Measurements from ENCODE around the gene TLX2. TPM values are rescaled to one million over a fixed set of nuclear protein-coding genes. Genes with fewer than 3 reads are reported as not detected.

TLX2 gene
- total and polyA plus RNA-seq, 2 of the 13 experiments (the other 11 are each of a cell fraction or from before 2014, with no cell fraction given): 0.05 to 0.20 TPM

DNA sequence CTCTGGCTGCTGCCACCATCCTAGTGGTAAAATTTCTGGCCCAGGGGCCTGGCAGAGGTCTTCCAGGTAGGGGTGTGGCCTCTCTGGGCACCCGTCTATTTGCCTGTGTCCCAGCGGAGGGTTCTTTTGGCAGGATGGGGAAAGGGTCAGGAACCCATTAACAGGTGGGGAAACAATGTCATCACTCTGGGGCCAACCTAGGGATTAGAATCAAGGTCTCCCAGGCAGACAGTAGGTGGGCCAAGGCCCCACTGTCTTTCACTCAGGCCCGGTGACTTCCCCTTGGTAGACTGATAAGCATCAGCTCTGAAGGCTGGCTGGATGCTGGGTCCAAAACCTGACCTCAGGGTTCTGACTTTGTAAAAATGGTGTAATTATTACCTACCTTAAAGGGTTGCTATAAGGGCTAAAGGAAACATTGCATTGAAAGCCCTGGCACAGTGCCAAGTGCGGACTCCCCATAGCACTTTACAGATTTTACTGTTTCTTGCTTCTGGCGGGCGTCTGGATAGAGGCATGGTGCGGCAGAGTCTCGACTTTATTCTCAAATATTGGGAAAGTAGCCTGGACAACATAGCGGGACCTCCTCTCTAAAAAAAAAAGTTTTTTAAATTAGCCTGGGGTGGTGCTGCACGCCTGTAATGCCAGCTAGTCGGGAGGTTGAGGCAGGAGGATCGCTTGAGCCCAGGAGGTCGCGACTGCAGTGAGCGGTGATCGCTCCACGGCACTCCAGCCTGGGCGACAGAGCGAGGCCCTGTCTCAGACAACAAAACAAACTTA, 17.1 kb upstream of the TLX2 start (continued):
- peak; percentile 49; the same call in 1 of the 2 replicates for TF ChIP-seq ZNF276 (CRISPR knock-in tag; IDR thresholded peaks at IDR 0.05; ENCODE audit: low read depth)
- TF ChIP-seq MED1 (CRISPR knock-in tag; IDR thresholded peaks at IDR 0.05): peak; percentile 62; the same call in 1 of the 2 replicates
- no peak for TF ChIP-seq ZNF567 (CRISPR knock-in tag; IDR thresholded peaks at IDR 0.05; ENCODE audit: borderline replicate concordance)
- no peak for TF ChIP-seq ZNF546 (CRISPR knock-in tag; conservative IDR thresholded peaks at IDR 0.05)
- peak; percentile 66; the same call in 1 of the 2 replicates for TF ChIP-seq ZNF749 (CRISPR knock-in tag; IDR thresholded peaks at IDR 0.05; ENCODE audit: borderline replicate concordance)
- TF ChIP-seq ETV5 (CRISPR knock-in tag; IDR thresholded peaks at IDR 0.05; ENCODE audit: borderline replicate concordance): peak; percentile 53; the same call in 1 of the 2 replicates
- TF ChIP-seq ZNF605 (CRISPR knock-in tag; IDR thresholded peaks at IDR 0.05): peak; percentile 47; the same call in 1 of the 2 replicates
- no peak; the same call in 1 of the 2 replicates for TF ChIP-seq ZBTB20 (CRISPR knock-in tag; IDR thresholded peaks at IDR 0.05; ENCODE audit: borderline replicate concordance, low read depth)
- TF ChIP-seq NCOR1 (IDR thresholded peaks at IDR 0.05; ENCODE audit: borderline replicate concordance, low read length): peak; percentile 72; the same call in 1 of the 2 replicates
- no peak for TF ChIP-seq CREB1 (IDR thresholded peaks at IDR 0.05)
- TF ChIP-seq CREB1 (CRISPR knock-in tag; IDR thresholded peaks at IDR 0.05): 0 out of 2 replicates have a peak, but pooled peaks have one; percentile 46
- TF ChIP-seq ZNF12 (CRISPR knock-in tag; IDR thresholded peaks at IDR 0.05): no peak
- TF ChIP-seq ZNF777 (CRISPR knock-in tag; IDR thresholded peaks at IDR 0.05): 0 out of 2 replicates have a peak, but pooled peaks have one; percentile 3
- TF ChIP-seq MYNN (CRISPR knock-in tag; IDR thresholded peaks at IDR 0.05; ENCODE audit: low read depth): 0 out of 2 replicates have a peak, but pooled peaks have one; percentile 27
- peak; percentile 61; the same call in 2 of the 3 replicates for TF ChIP-seq MXI1 (IDR thresholded peaks at IDR 0.05; ENCODE audit: borderline replicate concordance, low read depth, low read length)
- TF ChIP-seq FOXK1 (CRISPR knock-in tag; IDR thresholded peaks at IDR 0.05; ENCODE audit: borderline replicate concordance, low read depth): peak; percentile 25; the same call in 1 of the 2 replicates
- 0 out of 4 replicates have a peak, but pooled peaks of 1 of the 2 experiments have one; percentile 3 for TF ChIP-seq KLF16 (CRISPR knock-in tag; IDR thresholded peaks at IDR 0.05)
- TF ChIP-seq ARNT (IDR thresholded peaks at IDR 0.05): no peak
- TF ChIP-seq, protein P1, sequence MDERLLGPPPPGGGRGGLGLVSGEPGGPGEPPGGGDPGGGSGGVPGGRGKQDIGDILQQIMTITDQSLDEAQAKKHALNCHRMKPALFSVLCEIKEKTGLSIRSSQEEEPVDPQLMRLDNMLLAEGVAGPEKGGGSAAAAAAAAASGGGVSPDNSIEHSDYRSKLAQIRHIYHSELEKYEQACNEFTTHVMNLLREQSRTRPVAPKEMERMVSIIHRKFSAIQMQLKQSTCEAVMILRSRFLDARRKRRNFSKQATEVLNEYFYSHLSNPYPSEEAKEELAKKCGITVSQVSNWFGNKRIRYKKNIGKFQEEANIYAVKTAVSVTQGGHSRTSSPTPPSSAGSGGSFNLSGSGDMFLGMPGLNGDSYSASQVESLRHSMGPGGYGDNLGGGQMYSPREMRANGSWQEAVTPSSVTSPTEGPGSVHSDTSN (CRISPR knock-in tag; IDR thresholded peaks at IDR 0.05): no peak
- TF ChIP-seq EP300 (IDR thresholded peaks at IDR 0.05; ENCODE audit: low read depth in 2 of 2, low read length in 2 of 2): peak in 1 of 2 experiments; percentile 85; a peak in 1 of 4 replicates
- peak; percentile 24; the same call in 1 of the 2 replicates for TF ChIP-seq EP300 (CRISPR knock-in tag; IDR thresholded peaks at IDR 0.05; ENCODE audit: borderline replicate concordance)
- TF ChIP-seq SP4 (CRISPR knock-in tag; IDR thresholded peaks at IDR 0.05): peak; percentile 46; the same call in 1 of the 2 replicates
- peak; percentile 25; the same call in 1 of the 2 replicates for TF ChIP-seq TSC22D2 (CRISPR knock-in tag; IDR thresholded peaks at IDR 0.05; ENCODE audit: borderline replicate concordance)
- TF ChIP-seq FOXA3 (CRISPR knock-in tag; IDR thresholded peaks at IDR 0.05): peak; percentile 20; the same call in 1 of the 2 replicates
- no peak for TF ChIP-seq FOXA1 (IDR thresholded peaks at IDR 0.05)
- TF ChIP-seq FOXA1 (CRISPR knock-in tag; IDR thresholded peaks at IDR 0.05): no peak
- TF ChIP-seq NR2C2 (CRISPR knock-in tag; IDR thresholded peaks at IDR 0.05; ENCODE audit: borderline replicate concordance): peak; percentile 70
- TF ChIP-seq ATM (IDR thresholded peaks at IDR 0.05; ENCODE audit: borderline replicate concordance): no peak
- 0 out of 2 replicates have a peak, but pooled peaks have one; percentile 59 for TF ChIP-seq ZNF547 (CRISPR knock-in tag; IDR thresholded peaks at IDR 0.05)

Data from HepG2 (cell line).